HG03460 (cell line): Measurements from ENCODE around the gene MYD88.
A peak's percentile ranks its signal among the peaks of the same experiment; 100 is the strongest.
"Not testable (repeated sequence)": the region's sequence is repeated elsewhere in the genome, so short reads cannot be mapped to it uniquely, and the experiment has no call there.

Experiments used
- ATAC-seq: cut with Tn5 transposase; IDR thresholded peaks from one replicate; pipeline ENCODE4 v1.9.1; 2021; ENCODE audit not compliant: unreplicated experiment

MYD88 gene

DNA sequence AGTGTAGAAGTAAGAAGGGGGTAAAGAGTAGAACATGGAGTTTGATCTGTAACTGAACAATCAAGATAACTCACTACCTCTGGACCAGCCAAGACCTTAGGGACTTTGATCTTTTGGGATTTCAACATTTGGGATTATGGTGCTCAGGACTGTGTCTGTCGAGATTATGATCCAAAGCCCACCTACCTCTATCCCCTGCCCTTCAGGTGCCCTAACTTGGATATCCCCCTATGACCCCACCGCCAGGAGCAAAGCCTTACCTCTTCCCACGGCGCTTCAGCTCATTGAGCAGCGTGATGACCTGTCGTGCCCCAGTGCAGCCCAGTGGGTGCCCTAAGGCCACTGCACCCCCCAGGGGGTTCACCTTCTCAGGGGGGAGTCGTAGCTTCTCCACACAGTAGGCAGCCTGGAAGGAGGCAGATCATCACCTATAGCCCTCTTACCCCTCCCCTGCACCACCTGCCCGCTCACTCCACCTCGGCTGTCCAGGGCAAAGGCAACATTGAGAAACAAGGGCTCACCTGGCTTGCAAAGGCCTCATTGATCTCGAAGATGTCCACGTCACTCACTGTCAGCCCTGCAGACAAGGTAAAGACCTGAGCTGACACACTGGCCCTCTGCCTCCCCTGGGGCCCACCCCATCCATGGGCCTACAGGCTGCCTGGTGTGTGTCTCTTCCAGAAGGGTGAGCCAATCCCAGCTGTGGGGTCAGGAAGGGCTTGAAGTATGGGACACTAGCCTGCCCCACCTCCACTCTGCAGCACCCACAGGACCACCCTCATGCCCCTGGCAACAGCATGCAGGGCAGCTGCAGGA lies 12.9 kb upstream of the MYD88 start:
- ATAC-seq: no peak

DNA sequence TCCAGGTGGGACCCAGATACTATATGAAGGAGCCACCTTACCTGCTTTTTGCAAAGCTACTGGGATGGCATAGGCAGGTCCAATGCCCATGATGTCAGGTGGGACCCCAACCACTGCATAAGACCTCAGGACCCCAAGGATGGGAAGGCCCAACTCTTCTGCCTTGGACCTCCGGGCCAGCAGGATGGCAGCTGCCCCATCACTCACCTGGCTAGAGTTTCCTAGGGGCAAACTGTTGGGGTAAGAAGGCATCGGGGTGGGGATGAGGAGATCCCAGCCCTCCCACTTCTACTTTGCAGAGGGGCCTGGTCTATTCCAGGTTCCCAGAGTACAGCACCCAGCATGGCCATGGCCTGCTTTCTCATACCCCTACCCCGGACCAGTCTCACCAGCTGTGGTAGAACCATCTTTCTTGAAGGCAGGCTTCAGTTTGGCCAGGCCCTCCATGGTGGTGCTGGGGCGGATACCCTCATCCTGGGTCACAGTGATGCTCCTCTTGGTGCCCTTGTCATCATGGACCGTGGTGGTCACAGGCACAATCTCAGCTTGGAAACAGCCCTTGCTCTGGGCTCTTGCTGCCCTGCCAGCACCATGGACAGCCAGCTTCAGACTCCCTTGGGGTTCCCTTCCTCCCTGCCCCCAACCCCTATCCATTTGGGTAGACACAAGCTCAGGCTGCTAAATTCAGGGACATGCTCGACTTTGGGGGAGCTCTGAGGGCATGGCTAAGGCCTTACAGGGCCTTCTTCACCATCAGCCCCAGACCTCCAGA lies 12.2 kb upstream of the MYD88 start:
- no peak for ATAC-seq

DNA sequence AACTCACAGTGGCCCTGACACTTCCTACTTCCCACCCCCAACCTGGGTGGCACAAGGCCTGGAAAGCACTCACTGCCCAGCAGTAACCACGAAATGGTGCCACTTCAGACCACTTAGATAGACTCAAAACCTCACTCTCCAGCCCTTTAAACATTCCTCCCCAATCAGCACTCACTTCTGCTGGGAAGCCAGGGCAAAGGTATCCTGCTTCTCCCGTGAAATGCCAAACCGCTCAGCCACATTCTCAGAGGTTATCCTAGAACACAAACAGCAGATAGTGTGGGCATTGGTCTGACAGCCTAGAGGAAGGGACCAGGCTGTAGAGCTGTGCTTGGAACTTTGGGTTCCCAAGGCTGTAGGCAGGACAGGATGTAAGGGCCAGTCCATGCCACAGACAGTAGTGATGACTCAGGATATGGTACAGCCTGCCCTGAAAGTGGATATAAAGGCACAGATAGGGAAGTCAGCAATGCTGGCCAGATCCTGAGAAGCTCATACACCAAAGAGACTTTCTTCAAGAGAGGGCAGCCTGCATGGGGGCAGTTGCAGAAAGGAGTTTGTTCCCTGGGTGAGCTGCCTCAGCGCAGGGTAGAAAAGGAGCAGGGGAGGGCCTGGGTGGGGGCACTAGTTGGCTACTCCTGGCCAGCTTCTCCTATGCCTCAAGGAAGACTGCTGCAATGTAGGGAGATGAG lies 10.7 kb upstream of the MYD88 start:
- ATAC-seq: no peak

DNA sequence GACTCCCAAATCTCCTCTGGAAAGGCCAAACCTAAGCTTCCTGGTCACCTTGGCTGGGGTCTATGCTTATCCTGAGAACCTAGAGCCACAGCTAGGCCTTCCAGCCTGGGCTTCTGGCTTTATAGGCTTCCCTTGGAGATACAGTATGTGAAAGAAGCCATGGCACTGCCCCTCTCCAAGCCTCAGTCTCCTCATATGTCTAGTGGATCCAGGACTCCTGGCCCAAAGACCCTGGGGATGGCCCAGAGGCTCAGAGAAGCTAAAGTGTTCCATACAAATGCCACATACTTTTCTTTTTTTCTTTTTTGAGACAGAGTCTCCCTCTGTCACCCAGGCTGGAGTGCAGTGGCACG lies 10.2 kb upstream of the MYD88 start:
- ATAC-seq: no peak

DNA sequence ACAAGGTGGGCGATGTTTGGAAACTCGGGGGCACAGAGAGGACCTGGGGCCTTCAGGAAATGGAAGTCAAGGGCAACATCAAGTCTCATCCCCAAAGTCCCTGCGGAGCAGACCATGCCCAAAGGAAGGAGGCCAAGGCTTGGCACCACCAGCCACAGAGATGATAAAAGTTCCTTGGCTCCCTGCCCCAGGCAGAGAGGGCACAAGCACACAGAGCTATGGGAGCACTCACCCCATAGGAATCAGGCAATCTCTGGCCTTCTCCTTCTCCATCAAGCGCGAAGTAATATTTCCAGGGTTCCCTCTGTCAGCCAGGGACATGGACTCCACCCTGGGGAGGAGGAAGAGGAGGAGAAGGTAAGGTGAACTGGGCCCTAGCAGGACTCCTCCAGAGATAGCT lies 9.4 kb upstream of the MYD88 start:
- no peak for ATAC-seq

DNA sequence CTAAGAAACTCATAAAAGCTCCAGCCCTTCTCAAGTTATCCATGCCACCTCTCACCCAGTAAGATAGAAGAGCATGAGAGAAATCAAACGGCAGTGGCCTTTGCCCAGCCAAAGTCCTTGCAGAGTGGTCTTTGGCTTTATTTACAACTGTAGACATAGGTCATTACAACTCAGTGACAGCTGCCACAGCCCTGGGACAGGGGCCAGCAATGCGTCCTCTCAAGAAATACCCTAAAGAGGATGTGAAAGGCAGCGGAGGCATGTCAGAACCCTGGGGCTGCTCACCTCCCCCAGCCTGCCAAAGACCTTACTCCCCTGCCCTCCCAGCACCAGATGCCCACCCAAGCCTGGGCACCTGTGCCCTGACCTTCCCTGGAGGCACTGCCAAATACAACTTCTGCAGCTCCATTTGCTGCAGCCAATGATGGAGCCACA lies 7.8 kb upstream of the MYD88 start:
- no peak for ATAC-seq

DNA sequence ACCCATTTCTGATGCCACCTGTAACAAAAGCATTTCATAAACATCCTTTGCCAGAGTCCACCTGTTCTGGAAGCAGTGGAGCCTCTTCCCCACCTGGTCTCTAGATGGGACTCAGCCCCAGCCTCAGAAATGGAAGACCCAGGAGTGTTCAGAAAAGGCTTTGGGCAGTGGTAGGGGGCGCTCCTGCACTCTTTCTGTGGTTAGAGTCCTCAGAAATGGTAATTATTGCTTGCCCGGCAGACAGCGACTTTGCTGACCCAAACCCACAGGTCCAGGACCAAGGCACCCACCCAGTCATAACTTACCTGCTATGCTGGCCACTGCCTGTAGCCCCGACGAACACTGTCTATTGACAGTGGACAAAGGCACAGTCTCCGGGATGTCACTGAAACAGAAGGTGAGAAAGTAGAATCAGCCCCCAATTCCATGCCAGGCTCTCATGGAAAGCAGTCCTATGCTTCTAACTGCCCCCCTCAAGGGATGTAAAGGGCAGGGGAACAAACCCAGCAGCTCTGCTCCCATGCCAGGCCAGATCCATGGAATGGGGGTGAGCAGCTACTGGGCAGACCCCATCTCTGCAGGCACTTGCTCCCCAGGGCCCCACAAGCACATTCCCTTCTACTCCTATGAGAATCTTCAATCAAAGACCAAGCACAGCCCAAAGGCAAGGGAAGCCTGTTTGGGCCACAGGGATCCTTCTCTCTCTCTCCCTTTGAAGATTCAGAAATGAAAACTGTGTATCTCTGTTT lies 6.7 kb upstream of the MYD88 start:
- no peak for ATAC-seq

DNA sequence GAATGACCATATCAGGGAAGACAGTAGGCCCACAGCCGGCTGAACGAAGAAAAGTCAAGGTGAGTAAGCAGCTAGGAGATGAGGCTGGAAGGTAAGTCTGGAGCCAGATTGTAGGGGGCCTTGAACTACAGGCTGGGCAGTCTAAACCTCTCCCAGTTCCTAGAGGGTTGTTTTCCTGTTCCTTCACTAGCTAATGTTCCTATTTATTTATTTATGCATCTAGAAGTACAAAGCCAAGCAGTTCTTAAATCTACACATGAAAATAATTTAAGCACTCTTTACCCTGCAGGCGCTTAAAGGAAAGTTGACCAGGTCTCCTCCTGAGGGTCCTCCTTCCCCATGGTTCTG lies 5.3 kb upstream of the MYD88 start:
- no peak for ATAC-seq

DNA sequence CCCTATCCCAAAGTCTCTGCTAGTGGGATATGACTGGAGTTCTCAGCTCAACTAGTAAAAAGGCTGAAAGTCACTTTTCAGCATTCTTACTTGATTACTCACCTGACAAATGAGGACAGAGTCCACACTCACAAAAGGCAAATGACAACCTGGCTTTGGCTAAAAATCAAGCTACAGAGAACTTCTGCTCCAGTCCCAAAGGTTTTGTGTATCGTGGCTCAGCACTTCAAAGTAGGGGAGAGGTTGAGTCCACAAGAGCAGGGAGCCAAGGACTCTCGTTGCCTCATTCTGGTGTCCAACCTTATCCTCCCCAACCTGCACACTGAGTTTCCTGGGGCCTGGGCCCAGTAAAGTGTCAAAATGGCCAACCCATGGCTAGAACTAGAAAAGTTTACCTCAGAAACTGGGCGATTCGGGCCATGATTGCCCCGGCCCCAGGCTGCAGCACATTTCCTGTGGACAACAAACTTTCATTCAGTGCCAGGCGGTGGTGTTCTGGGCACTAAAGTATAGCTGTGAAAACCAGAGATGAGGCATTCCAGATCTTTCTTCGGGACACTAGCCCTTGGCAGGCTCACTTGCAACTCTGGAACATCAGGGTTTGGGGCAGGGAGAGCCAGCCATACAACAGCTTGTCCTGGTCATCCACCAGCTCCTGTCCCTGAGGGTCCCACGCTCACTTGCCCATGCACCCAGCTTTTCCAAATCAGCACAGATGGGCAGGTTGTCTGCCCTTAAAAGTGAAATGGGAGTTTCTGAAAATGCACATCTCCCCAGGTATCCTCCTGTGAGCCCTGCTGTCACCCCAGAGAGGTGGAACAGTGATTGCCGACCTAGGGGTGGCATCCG lies 4.7 kb upstream of the MYD88 start:
- ATAC-seq: no peak

DNA sequence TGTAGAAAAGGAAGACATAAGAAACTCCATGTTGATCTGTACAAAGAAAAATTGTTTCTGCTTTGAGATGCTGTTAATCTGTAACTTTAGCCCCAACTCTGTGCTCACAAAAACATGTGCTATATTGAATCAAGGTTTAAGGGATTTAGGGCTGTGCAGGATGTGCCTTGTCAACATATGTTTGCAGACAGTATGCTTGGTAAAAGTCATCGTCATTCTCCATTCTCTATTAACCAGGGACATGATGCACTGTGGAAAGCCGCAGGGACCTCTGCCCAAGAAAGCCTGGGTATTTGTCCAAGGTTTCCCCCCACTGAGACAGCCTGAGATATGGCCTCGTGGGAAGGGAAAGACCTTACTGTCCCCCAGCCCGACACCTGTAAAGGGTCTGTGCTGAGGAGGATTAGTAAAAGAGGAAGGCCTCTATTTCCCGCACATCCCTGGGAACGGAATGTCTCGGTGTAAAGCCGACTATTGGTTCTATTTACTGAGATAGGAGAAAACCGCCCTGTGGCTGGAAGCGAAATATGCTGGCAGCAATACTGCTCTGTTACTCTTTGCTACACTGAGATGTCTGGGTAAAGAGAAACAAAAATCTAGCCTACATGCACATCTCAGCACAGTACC lies 3.8 kb upstream of the MYD88 start:
- ATAC-seq: not testable (repeated sequence)

DNA sequence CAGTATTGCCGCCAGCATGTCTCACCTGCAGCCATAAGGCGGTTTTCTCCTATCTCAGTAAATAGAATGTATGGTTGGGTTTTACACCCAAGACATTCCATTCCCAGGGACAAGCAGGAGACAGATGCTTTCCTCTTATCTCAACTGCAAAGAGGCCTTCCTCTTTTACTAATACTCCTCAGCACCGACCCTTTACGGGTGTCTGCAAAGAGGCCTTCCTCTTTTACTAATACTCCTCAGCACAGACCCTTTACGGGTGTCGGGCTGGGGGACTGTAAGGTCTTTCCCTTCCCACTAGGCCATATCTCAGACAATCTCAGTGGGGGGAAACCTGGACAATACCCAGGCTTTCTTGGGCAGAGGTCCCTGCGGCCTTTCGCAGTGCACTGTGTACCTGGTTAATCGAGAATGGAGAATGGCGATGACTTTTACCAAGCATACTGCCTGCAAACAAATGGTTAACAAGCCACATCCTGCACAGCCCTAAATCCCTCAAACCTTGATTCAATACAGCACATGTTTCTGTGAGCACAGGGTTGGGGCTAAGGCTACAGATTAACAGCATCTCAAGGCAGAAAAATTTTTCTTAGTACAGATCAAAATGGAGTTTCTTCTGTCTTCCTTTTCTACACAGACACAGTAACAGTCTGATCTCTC lies 2.7 kb upstream of the MYD88 start:
- ATAC-seq: not testable (repeated sequence)

DNA sequence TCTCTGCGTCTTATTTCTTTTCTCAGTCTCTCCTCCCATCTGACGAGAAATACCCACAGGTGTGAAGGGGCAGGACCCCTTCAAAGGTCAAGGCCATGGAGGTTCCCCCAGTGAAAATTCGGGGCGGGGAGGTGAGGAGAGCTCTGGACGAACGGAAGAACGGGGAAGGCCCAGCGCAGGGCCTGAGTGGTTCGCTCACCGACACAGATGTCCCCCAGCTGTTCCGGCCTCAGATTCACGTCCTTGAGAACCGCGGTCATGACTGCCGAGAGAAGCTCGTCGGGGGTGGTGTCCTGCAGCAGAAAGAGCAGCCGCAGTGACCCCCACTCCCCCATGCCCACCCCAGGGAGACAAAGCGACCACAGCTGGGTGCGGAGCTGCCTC lies 2.1 kb upstream of the MYD88 start:
- ATAC-seq: peak; percentile 16

DNA sequence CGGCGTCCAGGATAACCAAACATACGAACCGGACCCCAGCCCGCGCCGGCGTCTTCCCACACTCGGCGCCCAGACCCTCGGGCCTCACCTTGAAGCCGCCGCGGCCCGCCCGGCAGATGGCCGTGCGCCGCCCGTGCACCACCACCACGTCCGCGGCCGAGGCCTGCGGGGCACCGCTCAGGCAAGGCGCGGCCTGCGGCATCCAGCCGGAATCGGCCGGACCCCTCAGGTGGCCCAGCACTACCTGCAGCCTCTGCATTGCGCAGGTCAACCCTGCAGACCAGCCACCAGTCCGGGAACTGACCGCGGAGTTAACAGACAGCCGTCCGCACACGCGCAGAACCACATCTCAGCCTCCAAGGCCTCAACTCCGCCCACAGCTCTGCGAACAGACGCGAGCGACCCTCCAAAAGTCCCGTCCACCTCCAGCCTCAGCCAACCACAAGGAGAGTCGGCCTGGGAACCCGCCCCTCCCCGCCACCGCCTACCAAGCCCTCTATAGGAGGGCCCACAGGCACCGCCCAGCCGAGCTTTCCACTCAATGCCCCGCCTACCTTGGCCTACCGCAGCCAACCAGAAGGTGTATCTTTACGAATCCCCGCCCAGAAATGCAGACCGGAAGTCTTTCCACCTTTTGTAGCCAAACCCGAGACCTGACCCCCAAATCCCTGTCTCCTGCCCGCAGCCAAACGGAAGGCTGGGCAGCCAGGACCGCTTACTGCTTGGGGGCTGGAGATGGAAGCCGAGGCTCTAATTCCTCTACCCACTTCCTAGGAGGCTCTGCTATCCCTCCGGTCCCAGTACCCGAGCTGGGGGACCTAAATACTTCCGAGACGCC lies 1.5 kb upstream of the MYD88 start, which contains the start of gene ACAA1:
TSS of gene ACAA1 (minus strand) at position 351 of the 838 bp plus-strand sequence. CDS start at position 259, 92 bp downstream.
- peak; percentile 80 for ATAC-seq

DNA sequence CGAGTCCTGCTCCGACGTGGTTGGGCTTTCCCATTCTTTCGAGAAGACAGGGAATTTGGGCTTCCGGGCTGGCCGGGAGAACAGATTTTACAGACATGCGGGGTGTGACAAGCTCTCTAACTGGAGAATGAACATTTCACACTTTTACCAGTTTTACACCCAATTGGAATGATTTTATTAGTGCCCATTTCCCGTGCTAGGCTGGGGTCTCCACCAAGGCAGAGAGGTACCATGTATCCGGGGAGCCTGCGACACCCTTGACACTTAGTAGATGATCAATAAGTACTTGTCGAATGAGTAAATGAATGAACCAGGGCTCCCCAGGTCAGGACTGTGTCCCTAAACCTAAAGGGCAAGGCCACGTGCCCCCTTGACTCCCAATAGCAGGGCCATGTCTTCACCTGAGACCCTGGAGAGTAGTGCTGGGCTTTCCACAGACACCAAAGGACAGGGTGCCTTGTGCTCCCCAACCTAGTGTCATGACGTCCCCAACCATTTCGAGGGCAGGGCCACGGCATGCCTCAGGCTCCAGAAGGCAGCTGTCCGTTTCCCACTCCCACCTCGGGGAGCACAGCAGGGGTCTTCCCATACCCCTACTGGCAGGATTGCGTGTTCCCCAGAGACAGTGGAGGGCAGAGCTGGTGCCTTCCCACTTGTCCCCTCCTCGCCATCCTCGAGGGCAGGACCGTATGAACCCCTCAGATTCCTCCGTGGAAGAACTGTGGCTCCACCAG lies 679 bp upstream of the MYD88 start:
- ATAC-seq: no peak

DNA sequence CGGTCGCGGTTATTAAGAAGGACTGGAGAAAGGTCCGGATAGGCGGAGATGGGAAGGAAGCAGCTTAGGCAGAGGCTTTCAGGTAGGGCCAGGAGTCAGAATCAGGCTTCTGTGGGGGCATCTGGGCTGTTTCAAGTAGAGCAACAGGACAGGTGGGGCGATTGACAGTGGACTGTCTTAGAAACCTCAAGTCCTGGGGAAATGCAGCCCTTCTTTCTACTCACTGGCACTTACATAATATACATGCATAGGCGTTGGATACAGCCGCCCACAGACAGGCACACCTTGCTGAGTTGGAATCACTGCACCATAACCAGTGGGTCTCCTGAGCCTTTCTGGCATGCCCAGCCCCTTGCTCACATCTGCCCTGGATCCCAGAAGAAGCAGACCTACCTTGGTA lies 730 bp downstream of the MYD88 start:
- no peak for ATAC-seq

DNA sequence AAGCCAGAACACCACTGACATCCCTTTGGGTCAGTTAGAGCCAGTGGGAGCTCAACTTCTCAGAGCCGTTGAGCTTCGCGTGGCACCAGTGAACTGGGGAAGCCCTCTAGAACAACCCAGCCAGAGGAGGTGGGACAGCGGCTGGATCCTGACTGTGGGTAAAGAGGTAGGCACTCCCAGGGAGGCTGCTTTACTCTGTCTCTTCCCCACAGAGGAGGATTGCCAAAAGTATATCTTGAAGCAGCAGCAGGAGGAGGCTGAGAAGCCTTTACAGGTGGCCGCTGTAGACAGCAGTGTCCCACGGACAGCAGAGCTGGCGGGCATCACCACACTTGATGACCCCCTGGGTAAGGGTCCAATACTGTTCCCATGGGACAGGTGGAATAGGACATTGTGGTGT lies 1.2 kb downstream of the MYD88 start:
- ATAC-seq: no peak

DNA sequence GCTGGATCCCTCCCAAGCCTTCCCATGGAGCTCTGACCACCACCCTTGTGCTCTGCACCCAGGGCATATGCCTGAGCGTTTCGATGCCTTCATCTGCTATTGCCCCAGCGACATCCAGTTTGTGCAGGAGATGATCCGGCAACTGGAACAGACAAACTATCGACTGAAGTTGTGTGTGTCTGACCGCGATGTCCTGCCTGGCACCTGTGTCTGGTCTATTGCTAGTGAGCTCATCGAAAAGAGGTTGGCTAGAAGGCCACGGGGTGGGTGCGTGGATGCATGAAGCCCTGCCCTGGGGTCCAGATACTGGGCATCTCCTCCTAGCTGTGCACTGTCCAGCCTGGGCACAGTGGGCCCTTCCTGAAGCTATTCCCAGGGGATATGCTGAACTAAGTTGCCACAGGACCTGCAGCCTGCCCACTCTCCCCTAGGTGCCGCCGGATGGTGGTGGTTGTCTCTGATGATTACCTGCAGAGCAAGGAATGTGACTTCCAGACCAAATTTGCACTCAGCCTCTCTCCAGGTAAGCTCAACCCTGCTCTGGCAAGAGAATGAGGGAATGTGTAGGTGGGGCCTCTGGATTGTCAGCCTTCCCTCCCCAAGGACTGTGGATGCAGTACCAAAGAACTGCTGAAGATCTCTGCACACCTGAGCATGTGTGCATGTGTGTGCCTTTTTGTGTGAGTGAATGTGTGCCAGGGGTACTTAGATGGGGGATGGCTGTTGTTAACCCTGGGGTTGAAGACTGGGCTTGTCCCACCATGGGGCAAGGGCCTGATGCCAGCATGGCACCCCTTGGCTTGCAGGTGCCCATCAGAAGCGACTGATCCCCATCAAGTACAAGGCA lies 2.1 kb downstream of the MYD88 start:
- ATAC-seq: no peak
